H1 (cell line): ENCODE data around the gene SPRYD3. TPM values are rescaled to one million over a fixed set of nuclear protein-coding genes. Genes with fewer than 3 reads are reported as not detected.

Experiments used
- BCL11A ChIP-seq, 2 experiments: IDR thresholded peaks; one replicate each; pipeline ENCODE4 v1.6.1; 2011; ENCODE audit warnings: low read depth in 2 of 2, low read length in 2 of 2, mild to moderate bottlenecking in 2 of 2
- KDM4A ChIP-seq: IDR thresholded peaks from one replicate; pipeline ENCODE4 v1.7.1; 2012; ENCODE audit warnings: low read depth, mild to moderate bottlenecking, moderate library complexity, low read length, inconsistent platforms; ENCODE audit not compliant: severe bottlenecking
- PHF8 ChIP-seq: fragments of 200-600 bp; sonication (generic); conservative IDR thresholded peaks from 2 replicates; pipeline ENCODE4 v1.7.1; 2012; ENCODE audit warnings: low read depth, mild to moderate bottlenecking, inconsistent platforms, low read length, moderate library complexity
- POU5F1 ChIP-seq: IDR thresholded peaks from 2 replicates; pipeline ENCODE4 v1.6.1; 2011; ENCODE audit warnings: low read depth, mild to moderate bottlenecking, low read length, moderate library complexity
- RAD21 ChIP-seq, 2 experiments: IDR thresholded peaks in 1 of 2; conservative IDR thresholded peaks in 1 of 2; 2 replicates each; pipeline ENCODE4 v1.6.1; 2011; ENCODE audit warnings: low read depth in 2 of 2, low read length in 2 of 2, improper control_type of control experiment in 1 of 2, inconsistent platforms in 1 of 2, mild to moderate bottlenecking in 1 of 2, moderate library complexity in 1 of 2
- SIN3A ChIP-seq, 2 experiments: IDR thresholded peaks in 1 of 2; conservative IDR thresholded peaks in 1 of 2; 2 replicates each; pipeline ENCODE4 v1.6.1; 2011 to 2012; ENCODE audit warnings: low read length in 2 of 2, improper control_type of control experiment in 1 of 2, low read depth in 1 of 2, mild to moderate bottlenecking in 1 of 2
- SP1 ChIP-seq: IDR thresholded peaks from 2 replicates; pipeline ENCODE4 v1.6.1; 2011; ENCODE audit warnings: low read depth, low read length
- SP2 ChIP-seq: IDR thresholded peaks from 2 replicates; pipeline ENCODE4 v1.6.1; 2012; ENCODE audit warnings: mild to moderate bottlenecking, low read length, inconsistent platforms
- SP4 ChIP-seq: IDR thresholded peaks from 2 replicates; pipeline ENCODE4 v1.6.1; 2012; ENCODE audit warnings: low read length, inconsistent platforms
- polyA plus RNA-seq, 7 experiments: library from polyadenylated mRNA; depleted of rRNA in 3 of 7; stranded (reverse) in 5 of 7; unstranded in 2 of 7; fragments of >200 nt in 5 of 7; fragments of 200-250 nt in 2 of 7; gene quantifications; 1 replicate in 5 of 7; 2 replicates in 1 of 7; 4 replicates in 1 of 7; pipeline versions ENCODE4 v1.2.1 to v1.2.3, GENCODE V29; 2011 to 2013; ENCODE audit warnings: missing spikeins in 2 of 7, mixed read lengths in 2 of 7
- total RNA-seq: library from RNA; stranded (reverse); fragmentation: NEBNext Ultra II Directional; extraction: Animal tissue kit (Norgen Biotek cat#: 25700); gene quantifications from 2 replicates; pipeline ENCODE4 v1.2.1, GENCODE V29; 2021

SPRYD3 gene
- total and polyA plus RNA-seq, 2 of the 8 experiments (the other 6 are each of a cell fraction or from before 2014, with no cell fraction given) = 6.8 to 8.0 TPM

DNA sequence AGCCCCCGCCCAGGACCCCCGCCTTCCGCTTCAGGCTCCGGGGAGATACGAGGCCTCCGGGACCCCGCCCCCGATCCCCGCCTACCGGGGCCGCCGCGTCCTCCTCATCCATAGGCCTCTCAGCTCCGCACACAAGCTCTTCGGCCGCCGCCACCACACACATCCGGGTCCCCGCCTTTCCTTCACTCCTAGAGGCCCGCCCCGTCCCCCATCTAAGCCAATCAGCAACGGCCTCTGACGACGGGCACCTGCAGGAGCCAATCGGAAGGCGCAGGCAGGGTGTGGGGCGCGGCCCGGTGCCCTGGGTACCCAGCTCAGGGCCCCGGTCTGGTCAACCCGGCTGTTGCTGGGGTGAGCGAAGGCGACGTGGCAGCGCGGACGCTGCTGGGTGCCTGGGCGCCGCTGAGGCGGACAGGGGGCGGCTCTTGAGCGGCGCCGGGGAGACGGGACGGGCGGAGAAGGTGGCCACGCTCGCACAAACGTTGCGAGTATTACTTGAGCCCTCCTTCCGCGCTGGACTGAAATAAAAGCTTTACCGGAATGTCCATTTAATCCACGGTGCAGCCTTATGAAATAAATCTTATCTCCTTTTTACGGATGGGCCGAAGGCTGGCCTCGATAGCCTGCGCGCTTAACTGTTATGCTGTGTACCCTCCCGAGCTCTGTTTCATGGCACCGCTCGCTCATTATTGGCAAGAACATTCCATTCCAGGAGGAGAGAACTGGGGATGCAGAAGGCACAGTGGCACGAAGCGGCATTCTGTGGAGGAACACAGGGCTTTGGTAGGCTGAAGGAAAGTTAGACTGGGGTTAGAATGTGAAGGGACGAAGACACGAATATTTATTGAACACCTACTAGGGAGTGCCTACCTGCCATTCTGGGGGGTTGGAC lies at the start of gene SPRYD3 (continued):
- TF ChIP-seq SP1 (peak; percentile 98), SP2 (peak; percentile 94), PHF8 (peak; percentile 59), SP4 (0 out of 2 replicates have a peak, but pooled peaks have one; percentile 39), KDM4A (peak; percentile 75), RAD21 (IDR thresholded peaks at IDR 0.05 in 1 of 2, conservative IDR thresholded peaks at IDR 0.05 in 1 of 2; ENCODE audit: low read depth in 2 of 2, low read length in 2 of 2) (no peak), SIN3A (conservative IDR thresholded peaks at IDR 0.05 in 1 of 2, IDR thresholded peaks at IDR 0.05 in 1 of 2; ENCODE audit: low read depth in 1 of 2, low read length in 2 of 2) (0 out of 4 replicates have a peak, but pooled peaks of 1 of the 2 experiments have one; percentile 6), POU5F1 (no peak), BCL11A (IDR thresholded peaks at IDR 0.05; ENCODE audit: low read depth in 2 of 2, low read length in 2 of 2) (no peak)
